WTC11 (cell line): Measurements from ENCODE around the gene SMYD5. TPM values are rescaled to one million over a fixed set of nuclear protein-coding genes. Genes with fewer than 3 reads are reported as not detected.

ENCODE experiments used
- ATAC-seq: fragments of 200-7000 bp; cut with Tn5 transposase; 2 replicates; pipeline ENCODE4 v1.10.0; 2021; ENCODE audit warnings: mild to moderate bottlenecking, moderate library complexity
- CTCF ChIA-PET: fragments of 300-600 bp; sonication (Branson Sonifier 250); formaldehyde crosslinking; loops from one replicate; lab custom pipeline; 2021; ENCODE audit warnings: antibody characterized with exemption; lab: Charles Lee
- POLR2A ChIA-PET: fragments of 350-600 bp; sonication (Branson Sonifier 250); formaldehyde crosslinking; loops from one replicate; lab custom pipeline; 2021; ENCODE audit warnings: antibody characterized with exemption; lab: Charles Lee
- DNase-seq: peaks from one replicate; pipeline ENCODE4 v3.0.0; 2021; ENCODE audit warnings: low spot score
- H3K27ac Mint-ChIP-seq: 2 replicates; pipeline ENCODE4 v1.8.0; 2021; ENCODE audit warnings: mixed read lengths
- H3K27me3 Mint-ChIP-seq: 2 replicates; pipeline ENCODE4 v1.8.0; 2021; ENCODE audit warnings: low read depth, mild to moderate bottlenecking, moderate library complexity, mixed read lengths
- H3K36me3 Mint-ChIP-seq: 2 replicates; pipeline ENCODE4 v1.8.0; 2021; ENCODE audit warnings: mixed read lengths
- H3K4me1 Mint-ChIP-seq: 2 replicates; pipeline ENCODE4 v1.8.0; 2022; ENCODE audit warnings: mixed read lengths
- H3K4me3 Mint-ChIP-seq: 2 replicates; pipeline ENCODE4 v1.8.0; 2021; ENCODE audit warnings: mild to moderate bottlenecking, moderate library complexity, mixed read lengths
- H3K9me3 Mint-ChIP-seq: 2 replicates; pipeline ENCODE4 v1.8.0; 2021; ENCODE audit warnings: mixed read lengths
- ARID4B ChIP-seq: sonication (generic); formaldehyde crosslinking; IDR thresholded peaks from 2 replicates; pipeline ENCODE4 v1.8.0; 2023; ENCODE audit warnings: missing genetic modification reagents, mild to moderate bottlenecking, borderline replicate concordance
- ATF2 ChIP-seq: sonication (generic); formaldehyde crosslinking; IDR thresholded peaks from 2 replicates; pipeline ENCODE4 v1.8.1; 2022; ENCODE audit warnings: low read depth, missing genetic modification reagents, borderline replicate concordance
- CDX4 ChIP-seq: fragments of 250-450 bp; sonication (Bioruptor Pico); IDR thresholded peaks from 2 replicates; pipeline ENCODE4 v1.9.0; 2021; ENCODE audit warnings: moderate library complexity, mild to moderate bottlenecking, inconsistent platforms, borderline replicate concordance
- CREB1 ChIP-seq: sonication (generic); formaldehyde crosslinking; IDR thresholded peaks from 2 replicates; pipeline ENCODE4 v1.8.0; 2023; ENCODE audit warnings: mild to moderate bottlenecking, missing genetic modification reagents
- CTCF ChIP-seq: fragments of 200-600 bp; IDR thresholded peaks from 2 replicates; pipeline ENCODE4 v1.8.0; 2022; ENCODE audit warnings: antibody characterized with exemption
- E2F5 ChIP-seq: sonication (generic); formaldehyde crosslinking; IDR thresholded peaks from 2 replicates; pipeline ENCODE4 v1.8.1; 2022; ENCODE audit warnings: mild to moderate bottlenecking, moderate library complexity, missing genetic modification reagents
- ELF4 ChIP-seq: sonication (generic); formaldehyde crosslinking; IDR thresholded peaks from 2 replicates; pipeline ENCODE4 v1.8.1; 2022; ENCODE audit warnings: low read depth, mild to moderate bottlenecking, moderate library complexity, missing genetic modification reagents
- GTF2I ChIP-seq: fragments of 250-450 bp; sonication (Bioruptor Pico); conservative IDR thresholded peaks from 2 replicates; pipeline ENCODE4 v1.4.0; 2021; ENCODE audit warnings: mild to moderate bottlenecking
- IRF2 ChIP-seq: sonication (generic); formaldehyde crosslinking; IDR thresholded peaks from 2 replicates; pipeline ENCODE4 v1.8.0; 2022; ENCODE audit warnings: low read depth, missing genetic modification reagents, borderline replicate concordance
- JAZF1 ChIP-seq: fragments of 250-450 bp; sonication (Bioruptor Pico); IDR thresholded peaks from 2 replicates; pipeline ENCODE4 v1.9.0; 2021; ENCODE audit warnings: moderate library complexity, mild to moderate bottlenecking, inconsistent platforms
- MLX ChIP-seq: sonication (generic); formaldehyde crosslinking; IDR thresholded peaks from 2 replicates; pipeline ENCODE4 v1.8.1; 2023; ENCODE audit warnings: mild to moderate bottlenecking, missing genetic modification reagents, moderate library complexity
- MXD4 ChIP-seq: fragments of 250-450 bp; sonication (Bioruptor Pico); IDR thresholded peaks from 2 replicates; pipeline ENCODE4 v1.8.0; 2021; ENCODE audit warnings: mild to moderate bottlenecking, moderate library complexity, borderline replicate concordance
- MYBL2 ChIP-seq: sonication (generic); formaldehyde crosslinking; IDR thresholded peaks from 2 replicates; pipeline ENCODE4 v1.8.1; 2023; ENCODE audit warnings: mild to moderate bottlenecking, moderate library complexity, missing genetic modification reagents
- NR3C1 ChIP-seq: sonication (generic); formaldehyde crosslinking; conservative IDR thresholded peaks from 2 replicates; pipeline ENCODE4 v1.8.1; 2023; ENCODE audit warnings: low read depth, mild to moderate bottlenecking, missing genetic modification reagents
- SP1 ChIP-seq: sonication (generic); formaldehyde crosslinking; conservative IDR thresholded peaks from 2 replicates; pipeline ENCODE4 v1.8.1; 2022; ENCODE audit warnings: missing genetic modification reagents
- TEAD1 ChIP-seq: sonication (generic); formaldehyde crosslinking; IDR thresholded peaks from 2 replicates; pipeline ENCODE4 v1.8.0; 2022; ENCODE audit warnings: mild to moderate bottlenecking, missing genetic modification reagents
- ZBTB21 ChIP-seq: sonication (generic); formaldehyde crosslinking; IDR thresholded peaks from 2 replicates; pipeline ENCODE4 v1.8.1; 2023; ENCODE audit warnings: mild to moderate bottlenecking, missing genetic modification reagents, borderline replicate concordance
- ZNF263 ChIP-seq: sonication (generic); formaldehyde crosslinking; IDR thresholded peaks from 2 replicates; pipeline ENCODE4 v1.8.1; 2022; ENCODE audit warnings: low read depth, mild to moderate bottlenecking, moderate library complexity, missing genetic modification reagents
- ZNF281 ChIP-seq: sonication (generic); formaldehyde crosslinking; IDR thresholded peaks from 2 replicates; pipeline ENCODE4 v1.8.0; 2023; ENCODE audit warnings: mild to moderate bottlenecking, missing genetic modification reagents
- ZNF425 ChIP-seq: fragments of 250-450 bp; sonication (Bioruptor Pico); conservative IDR thresholded peaks from 2 replicates; pipeline ENCODE4 v1.9.0; 2021; ENCODE audit warnings: mild to moderate bottlenecking
- total RNA-seq: library from RNA; stranded (reverse); gene quantifications from 3 replicates; pipeline ENCODE4 v1.2.3, GENCODE V29; 2021

The SMYD5 gene
- total RNA-seq, 1 experiment from 2014 or later, result 46.7 TPM

GRCh38 chr2:73187549-73187948, 26.5 kb upstream of the SMYD5 start:
- Mint-ChIP-seq H3K9me3 (peaks cover 9% of the 10 kb centered on the region), H3K4me1 (peaks cover 12% of the 10 kb centered on the region), H3K27me3 (peaks cover 72% of the 10 kb centered on the region), H3K36me3 (peaks cover 2% of the 10 kb centered on the region; the same call in 1 of the 2 replicates), H3K4me3 (no peak overlapping the region), H3K27ac (no peak overlapping the region)
- TF ChIP-seq MLX (CRISPR knock-in tag) (no peak), ELF4 (CRISPR knock-in tag) (no peak), NR3C1 (CRISPR knock-in tag) (no peak), CREB1 (CRISPR knock-in tag) (no peak), JAZF1 (CRISPR knock-in tag) (no peak), IRF2 (CRISPR knock-in tag) (no peak), ZNF281 (CRISPR knock-in tag) (no peak), CDX4 (CRISPR knock-in tag) (no peak), E2F5 (CRISPR knock-in tag) (no peak), CTCF (no peak), ZNF263 (CRISPR knock-in tag) (no peak), ZBTB21 (no peak), MXD4 (CRISPR knock-in tag) (no peak), ATF2 (CRISPR knock-in tag) (no peak), GTF2I (CRISPR knock-in tag) (no peak), MYBL2 (no peak), ZNF425 (CRISPR knock-in tag) (no peak), ARID4B (CRISPR knock-in tag) (no peak), TEAD1 (CRISPR knock-in tag) (no peak), SP1 (no peak)
- ChIA-PET POLR2A (interaction anchor here (1.2 kb wide), 1 partner anchor 47 kb away, joined by 3 read pairs; the partner anchor contains the start of gene CCT7), CTCF (interaction anchor here (1.0 to 3.2 kb wide), 2 partner anchors 10 to 25 kb away, joined by 3 to 21 read pairs; no protein-coding TSS in a partner anchor)
- ATAC-seq (no peak), DNase-seq (no peak)
